IPS-18c (cell line): Measurements from ENCODE around the gene FMNL1.

Experiments used
- H3K4me3 ChIP-seq: 2 replicates; pipeline ENCODE4 v1.7.0; 2013; ENCODE audit warnings: low read depth, mild to moderate bottlenecking, low read length, moderate library complexity; ENCODE audit not compliant: insufficient read depth
- H3K9me3 ChIP-seq: one replicate; pipeline ENCODE4 v1.6.1; 2013; ENCODE audit warnings: mild to moderate bottlenecking, low read length, moderate library complexity; ENCODE audit not compliant: control insufficient read depth, insufficient read depth

FMNL1 gene

GRCh38 chr17:45264430-45264829, 42.7 kb downstream of the FMNL1 start:
- H3K4me3 ChIP-seq, result no peak overlapping the region
- no peaks in the 10 kb centered on the region for H3K9me3 ChIP-seq

GRCh38 chr17:45264988-45265387, 43.3 kb downstream of the FMNL1 start:
- Histone ChIP-seq H3K9me3 (no peaks in the 10 kb centered on the region), H3K4me3 (no peak overlapping the region)

GRCh38 chr17:45265821-45266220, 44.1 kb downstream of the FMNL1 start:
- H3K4me3 ChIP-seq, result no peak overlapping the region

GRCh38 chr17:45266372-45266926, 44.8 kb downstream of the FMNL1 start:
- no peak overlapping the region for H3K4me3 ChIP-seq
- H3K9me3 ChIP-seq, result no peaks in the 10 kb centered on the region

More at GRCh38 chr17:45265821-45266220, 44.1 kb downstream of the FMNL1 start:
- no peaks in the 10 kb centered on the region for H3K9me3 ChIP-seq

GRCh38 chr17:45267436-45268055, 45.9 kb downstream of the FMNL1 start:
- H3K9me3 ChIP-seq, result no peaks in the 10 kb centered on the region
- no peak overlapping the region for H3K4me3 ChIP-seq

- Histone ChIP-seq H3K9me3 (no peaks in the 10 kb centered on the region), H3K4me3 (no peak overlapping the region)
These were observed 48.2 kb downstream of the FMNL1 start for GRCh38 chr17:45269912-45270311.

- Histone ChIP-seq H3K9me3 (no peaks in the 10 kb centered on the region), H3K4me3 (no peak overlapping the region)
These were observed 49.2 kb downstream of the FMNL1 start for GRCh38 chr17:45270828-45271418.

GRCh38 chr17:45271603-45272002, 49.9 kb downstream of the FMNL1 start:
- Histone ChIP-seq H3K4me3 (no peak overlapping the region), H3K9me3 (no peaks in the 10 kb centered on the region)

- Histone ChIP-seq H3K4me3 (no peak overlapping the region), H3K9me3 (no peaks in the 10 kb centered on the region)
These were observed 51.9 kb downstream of the FMNL1 start for GRCh38 chr17:45273551-45273957.

GRCh38 chr17:45274033-45274432, 52.3 kb downstream of the FMNL1 start:
- no peaks in the 10 kb centered on the region for H3K9me3 ChIP-seq

GRCh38 chr17:45276031-45276430, 54.3 kb downstream of the FMNL1 start:
- no peak overlapping the region for H3K4me3 ChIP-seq
- no peaks in the 10 kb centered on the region for H3K9me3 ChIP-seq

More at GRCh38 chr17:45274033-45274432, 52.3 kb downstream of the FMNL1 start:
- H3K4me3 ChIP-seq, result no peak overlapping the region

- H3K4me3 ChIP-seq, result no peak overlapping the region
- no peaks in the 10 kb centered on the region for H3K9me3 ChIP-seq
These were observed 55.6 kb downstream of the FMNL1 start for GRCh38 chr17:45277216-45277849.

- Histone ChIP-seq H3K9me3 (no peaks in the 10 kb centered on the region), H3K4me3 (no peak overlapping the region)
These were observed 56.3 kb downstream of the FMNL1 start for GRCh38 chr17:45277992-45278391.

GRCh38 chr17:45279898-45280297, 58.2 kb downstream of the FMNL1 start:
- no peak overlapping the region for H3K4me3 ChIP-seq
- no peaks in the 10 kb centered on the region for H3K9me3 ChIP-seq

- no peak overlapping the region for H3K4me3 ChIP-seq
- no peaks in the 10 kb centered on the region for H3K9me3 ChIP-seq
These were observed 61.3 kb downstream of the FMNL1 start for GRCh38 chr17:45282683-45283644.

GRCh38 chr17:45283711-45284110, 62.0 kb downstream of the FMNL1 start:
- H3K9me3 ChIP-seq, result no peaks in the 10 kb centered on the region
- no peak overlapping the region for H3K4me3 ChIP-seq
